ENCODE data around the gene EFNA3. TPM values are rescaled to one million over a fixed set of nuclear protein-coding genes. Genes with fewer than 3 reads are reported as not detected.

Gene EFNA3
- total and polyA plus RNA-seq, 9 of the 15 experiments (the other 6 are each of a cell fraction or from before 2014, with no cell fraction given): 0.59 to 7.9 (median 4.7) TPM

- no peak for TF ChIP-seq BCLAF1 (IDR thresholded peaks at IDR 0.05; ENCODE audit: borderline replicate concordance in 1 of 2, control insufficient read depth in 1 of 2, low read depth in 2 of 2, low read length in 1 of 2)
- peak; percentile 71 for TF ChIP-seq TAF1 (IDR thresholded peaks at IDR 0.05; ENCODE audit: control insufficient read depth, extremely low read depth, insufficient read depth, low read length, severe bottlenecking)
- TF ChIP-seq CHAMP1 (IDR thresholded peaks at IDR 0.05): no peak
- TF ChIP-seq NCOA1 (IDR thresholded peaks at IDR 0.05; ENCODE audit: low read depth): peak; percentile 37; the same call in 1 of the 2 replicates
- no peak; the same call in none of the 2 replicates for TF ChIP-seq CREB3L1 (IDR thresholded peaks at IDR 0.05; ENCODE audit: borderline replicate concordance, low read depth)
- TF ChIP-seq AFF1 (IDR thresholded peaks at IDR 0.05; ENCODE audit: low read depth in 1 of 2, partially characterized antibody in 2 of 2): peak in 1 of 2 experiments; percentile 56
- TF ChIP-seq DNMT1 (IDR thresholded peaks at IDR 0.05): no peak
- no peak; the same call in 1 of the 2 replicates for TF ChIP-seq NR4A1 (CRISPR knock-in tag; IDR thresholded peaks at IDR 0.05)
- TF ChIP-seq NR4A1 (tag; IDR thresholded peaks at IDR 0.05): peak; percentile 60; the same call in 1 of the 2 replicates
- no peak for TF ChIP-seq BACH1 (tag; IDR thresholded peaks at IDR 0.05)
- no peak for TF ChIP-seq BMI1 (IDR thresholded peaks at IDR 0.05; ENCODE audit: low read length)
- TF ChIP-seq TAF7 (tag; IDR thresholded peaks at IDR 0.05): peak; percentile 77
These were observed 56.9 kb downstream of the EFNA3 start, which contains the start of gene SLC50A1 (continued) for GRCh38 chr1:155135415-155136028.
